Hepatocyte (in vitro differentiated cells): ENCODE results near the gene PLEKHG5. TPM values are rescaled to one million over a fixed set of nuclear protein-coding genes. Genes with fewer than 3 reads are reported as not detected.
A peak's percentile ranks its signal among the peaks of the same experiment; 100 is the strongest.

Source experiments
- DNase-seq: peaks from one replicate; pipeline ENCODE4 v3.0.0-alpha.2; 2016; ENCODE audit warnings: low spot score
- H2AFZ ChIP-seq: fragments of 200-600 bp; sonication (generic); 2 replicates; pipeline ENCODE4 v1.6.0; 2016; ENCODE audit warnings: antibody characterized with exemption, mild to moderate bottlenecking
- H3K27ac ChIP-seq: fragments of 200-600 bp; sonication (generic); 2 replicates; pipeline ENCODE4 v1.5.1; 2016; ENCODE audit warnings: mild to moderate bottlenecking
- H3K27me3 ChIP-seq: fragments of 200-600 bp; sonication (generic); 2 replicates; pipeline ENCODE4 v1.6.1; 2016
- H3K36me3 ChIP-seq: fragments of 200-600 bp; sonication (generic); replicated peaks from 2 replicates; pipeline ENCODE4 v1.5.1; 2016; ENCODE audit warnings: low read depth; ENCODE audit not compliant: insufficient read depth
- H3K4me1 ChIP-seq: fragments of 200-600 bp; sonication (generic); 2 replicates; pipeline ENCODE4 v1.5.1; 2016; ENCODE audit warnings: mild to moderate bottlenecking, moderate library complexity; ENCODE audit not compliant: insufficient read depth
- H3K4me2 ChIP-seq: fragments of 200-600 bp; sonication (generic); 2 replicates; pipeline ENCODE4 v1.6.0; 2016
- H3K4me3 ChIP-seq: fragments of 200-600 bp; sonication (generic); 2 replicates; pipeline ENCODE4 v1.5.1; 2016; ENCODE audit warnings: mild to moderate bottlenecking
- H3K79me2 ChIP-seq: fragments of 200-600 bp; sonication (generic); 2 replicates; pipeline ENCODE4 v1.6.0; 2017; ENCODE audit warnings: mild to moderate bottlenecking
- H3K9me2 ChIP-seq: fragments of 200-600 bp; sonication (generic); replicated peaks from 2 replicates; pipeline ENCODE4 v1.6.0; 2017; ENCODE audit warnings: mild to moderate bottlenecking; ENCODE audit not compliant: insufficient read depth
- H3K9me3 ChIP-seq: fragments of 200-600 bp; sonication (generic); 2 replicates; pipeline ENCODE4 v1.5.1; 2016; ENCODE audit warnings: low read depth, mild to moderate bottlenecking
- H4K20me1 ChIP-seq: fragments of 200-600 bp; sonication (generic); 2 replicates; pipeline ENCODE4 v1.6.0; 2016; ENCODE audit warnings: mild to moderate bottlenecking; ENCODE audit not compliant: insufficient read depth, poor library complexity, severe bottlenecking
- CTCF ChIP-seq: fragments of 200-600 bp; sonication (generic); IDR thresholded peaks from 2 replicates; pipeline ENCODE4 v1.5.1; 2016; ENCODE audit warnings: antibody characterized with exemption, mild to moderate bottlenecking; ENCODE audit not compliant: poor library complexity
- EZH2 ChIP-seq: fragments of 200-600 bp; sonication (generic); IDR thresholded peaks from 2 replicates; pipeline ENCODE4 v1.6.1; 2016; ENCODE audit warnings: antibody characterized with exemption, mild to moderate bottlenecking, borderline replicate concordance
- EZH2phosphoT487 ChIP-seq: fragments of 200-600 bp; sonication (generic); IDR thresholded peaks from one replicate; pipeline ENCODE4 v1.6.1; 2018; ENCODE audit warnings: antibody characterized with exemption, mild to moderate bottlenecking, low read depth, moderate library complexity; ENCODE audit not compliant: unreplicated experiment, severe bottlenecking
- WGBS: methylation state at CpG from one replicate; pipeline ENCODE4 v1.1.6; 2016; ENCODE audit warnings: low lambda C conversion rate; ENCODE audit errors: missing lambda C conversion rate; 5-methylcytosine and 5-hydroxymethylcytosine counted together
- polyA plus RNA-seq: library from polyadenylated mRNA; unstranded; fragments of >200 nt; fragmentation: Nextera tagmentation; extraction: Ambion mirVana; gene quantifications from 2 replicates; pipeline ENCODE4 v1.2.1, GENCODE V29; 2016
- total RNA-seq: library from RNA; depleted of rRNA; stranded (reverse); fragments of >200 nt; gene quantifications from 2 replicates; pipeline ENCODE4 v1.2.3, GENCODE V29; 2014

Gene PLEKHG5
- total and polyA plus RNA-seq, 2 experiments from 2014 or later = 11.5 to 13.3 TPM

- Histone ChIP-seq H3K9me3 (no peaks in the 10 kb centered on the region), H3K79me2 (no peaks in the 10 kb centered on the region), H2AFZ (no peak overlapping the region), H3K4me2 (no peak overlapping the region), H4K20me1 (no peaks in the 10 kb centered on the region), H3K27ac (no peak overlapping the region), H3K4me3 (no peak overlapping the region), H3K36me3 (no peaks in the 10 kb centered on the region), H3K9me2 (no peaks in the 10 kb centered on the region), H3K4me1 (peaks cover 19% of the 10 kb centered on the region), H3K27me3 (no peaks in the 10 kb centered on the region)
- 86% methylated on average over 23 of the region's 33 CpGs for WGBS
- no peak for TF ChIP-seq CTCF
- no peak for TF ChIP-seq EZH2
- TF ChIP-seq EZH2phosphoT487 = no peak
- no peak for DNase-seq
Observed at GRCh38 chr1:6473974-6474814, 17.3 kb downstream of the PLEKHG5 start.

GRCh38 chr1:6473156-6473555 is 18.3 kb downstream of the PLEKHG5 start:
- no peak overlapping the region for H3K27ac ChIP-seq
- TF ChIP-seq EZH2 = no peak
- no peak for TF ChIP-seq CTCF
- TF ChIP-seq EZH2phosphoT487 = no peak
- no peak overlapping the region for H3K4me3 ChIP-seq
- 94% methylated on average over 9 of the region's 18 CpGs for WGBS
- peaks cover 19% of the 10 kb centered on the region for H3K4me1 ChIP-seq
- no peaks in the 10 kb centered on the region for H3K9me2 ChIP-seq
- H3K36me3 ChIP-seq = no peaks in the 10 kb centered on the region
- no peaks in the 10 kb centered on the region for H3K79me2 ChIP-seq
- no peaks in the 10 kb centered on the region for H3K9me3 ChIP-seq
- H3K27me3 ChIP-seq = no peaks in the 10 kb centered on the region
- H2AFZ ChIP-seq = no peak overlapping the region
- H4K20me1 ChIP-seq = no peaks in the 10 kb centered on the region
- H3K4me2 ChIP-seq = no peak overlapping the region
- DNase-seq = no peak

GRCh38 chr1:6472391-6472790 is 19.1 kb downstream of the PLEKHG5 start:
- Histone ChIP-seq H3K27me3 (no peaks in the 10 kb centered on the region), H3K27ac (peak overlapping the region; percentile 63), H4K20me1 (no peaks in the 10 kb centered on the region), H3K36me3 (no peaks in the 10 kb centered on the region), H3K4me1 (peaks cover 17% of the 10 kb centered on the region), H3K4me2 (no peak overlapping the region), H3K9me2 (no peaks in the 10 kb centered on the region), H2AFZ (no peak overlapping the region), H3K9me3 (no peaks in the 10 kb centered on the region), H3K79me2 (no peaks in the 10 kb centered on the region), H3K4me3 (no peak overlapping the region)
- WGBS = 95% methylated on average over 10 of the region's 10 CpGs
- TF ChIP-seq EZH2 (no peak), CTCF (peak; percentile 20)
- no peak for DNase-seq
